Hepatocyte (in vitro differentiated cells): ENCODE results near the gene SH2B2.

Source experiments
- EZH2 ChIP-seq: fragments of 200-600 bp; sonication (generic); IDR thresholded peaks from 2 replicates; pipeline ENCODE4 v1.6.1; 2016; ENCODE audit warnings: antibody characterized with exemption, mild to moderate bottlenecking, borderline replicate concordance
- EZH2phosphoT487 ChIP-seq: fragments of 200-600 bp; sonication (generic); IDR thresholded peaks from one replicate; pipeline ENCODE4 v1.6.1; 2018; ENCODE audit warnings: antibody characterized with exemption, mild to moderate bottlenecking, low read depth, moderate library complexity; ENCODE audit not compliant: unreplicated experiment, severe bottlenecking
- TF ChIP-seq, protein P1 (sequence below): fragments of 200-600 bp; sonication (generic); IDR thresholded peaks from 2 replicates; pipeline ENCODE4 v1.5.1; 2016; ENCODE audit warnings: antibody characterized with exemption, mild to moderate bottlenecking; ENCODE audit not compliant: poor library complexity

DNA sequence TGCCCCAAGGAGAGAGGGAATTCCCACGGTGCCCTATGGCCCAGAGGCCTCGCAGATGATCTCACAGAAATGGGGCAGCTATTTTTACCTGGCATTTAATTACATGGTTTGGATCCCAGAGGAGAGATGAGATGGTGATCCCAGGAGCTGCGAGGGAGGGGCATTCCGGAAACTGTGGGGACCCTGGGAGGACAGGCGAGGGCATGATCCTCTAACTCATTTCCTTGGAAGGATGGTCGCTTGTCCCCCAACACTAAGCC lies 9.4 kb downstream of the SH2B2 start:
- TF ChIP-seq, protein P1, sequence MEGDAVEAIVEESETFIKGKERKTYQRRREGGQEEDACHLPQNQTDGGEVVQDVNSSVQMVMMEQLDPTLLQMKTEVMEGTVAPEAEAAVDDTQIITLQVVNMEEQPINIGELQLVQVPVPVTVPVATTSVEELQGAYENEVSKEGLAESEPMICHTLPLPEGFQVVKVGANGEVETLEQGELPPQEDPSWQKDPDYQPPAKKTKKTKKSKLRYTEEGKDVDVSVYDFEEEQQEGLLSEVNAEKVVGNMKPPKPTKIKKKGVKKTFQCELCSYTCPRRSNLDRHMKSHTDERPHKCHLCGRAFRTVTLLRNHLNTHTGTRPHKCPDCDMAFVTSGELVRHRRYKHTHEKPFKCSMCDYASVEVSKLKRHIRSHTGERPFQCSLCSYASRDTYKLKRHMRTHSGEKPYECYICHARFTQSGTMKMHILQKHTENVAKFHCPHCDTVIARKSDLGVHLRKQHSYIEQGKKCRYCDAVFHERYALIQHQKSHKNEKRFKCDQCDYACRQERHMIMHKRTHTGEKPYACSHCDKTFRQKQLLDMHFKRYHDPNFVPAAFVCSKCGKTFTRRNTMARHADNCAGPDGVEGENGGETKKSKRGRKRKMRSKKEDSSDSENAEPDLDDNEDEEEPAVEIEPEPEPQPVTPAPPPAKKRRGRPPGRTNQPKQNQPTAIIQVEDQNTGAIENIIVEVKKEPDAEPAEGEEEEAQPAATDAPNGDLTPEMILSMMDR = no peak
- TF ChIP-seq EZH2 (no peak), EZH2phosphoT487 (no peak)
